ENCODE measurements around the gene SLC10A1. TPM values are rescaled to one million over a fixed set of nuclear protein-coding genes. Genes with fewer than 3 reads are reported as not detected.

SLC10A1 gene
- total and polyA plus RNA-seq, 2 of the 8 experiments (the other 6 are each of a cell fraction or from before 2014, with no cell fraction given): not detected

- peaks cover 2 to 13% (median 8%) of the 10 kb centered on the region in 4 experiments for H3K4me1 ChIP-seq (replicated peaks in 1 of 4; ENCODE audit: control insufficient read depth in 3 of 4, insufficient read depth in 4 of 4, low read length in 3 of 4)
- H4K8ac ChIP-seq (ENCODE audit: extremely low read depth, insufficient read depth, low read length): no peak overlapping the region
- H3K36me3 ChIP-seq (ENCODE audit: control insufficient read depth in 2 of 4, insufficient read depth in 4 of 4, low read length in 3 of 4): no peaks in the 10 kb centered on the region
- no peak overlapping the region for H2BK15ac ChIP-seq (ENCODE audit: low read length)
- no peak overlapping the region for H3K14ac ChIP-seq (ENCODE audit: insufficient read length)
- H3K4me3 ChIP-seq (ENCODE audit: extremely low read depth in 1 of 4, insufficient read depth in 2 of 4, low read depth in 3 of 4, low read length in 4 of 4): no peak overlapping the region
- H4K5ac ChIP-seq (ENCODE audit: insufficient read length, low read depth, low read length): no peak overlapping the region
- H2BK120ac ChIP-seq (replicated peaks; ENCODE audit: low read depth, low read length): no peak overlapping the region
- no peaks in the 10 kb centered on the region for H3K79me2 ChIP-seq (ENCODE audit: control insufficient read depth in 1 of 2, insufficient read depth in 2 of 2, low read length in 2 of 2)
- H3K9ac ChIP-seq (replicated peaks in 1 of 4; ENCODE audit: extremely low read depth in 1 of 4, low read depth in 3 of 4, low read length in 3 of 4): no peak overlapping the region
- H3K23me2 ChIP-seq (ENCODE audit: low read depth, low read length): no peaks in the 10 kb centered on the region
- H4K91ac ChIP-seq (replicated peaks; ENCODE audit: insufficient read length, low read length): no peak overlapping the region
- 78% methylated on average over 2 of the region's 2 CpGs; no CpG with 5 or more reads in 1 of the 2 experiments for WGBS, 2 experiments (ENCODE audit: extremely low coverage in 1 of 2, insufficient coverage in 1 of 2, insufficient read length in 1 of 2, insufficient replicate concordance in 2 of 2, low coverage in 1 of 2, low lambda C conversion rate in 2 of 2, missing lambda C conversion rate in 1 of 2)
- TF ChIP-seq POLR2A (IDR thresholded peaks at IDR 0.05; ENCODE audit: control extremely low read depth in 1 of 2, low read depth in 2 of 2, low read length in 2 of 2) (no peak), SIN3A (conservative IDR thresholded peaks at IDR 0.05 in 1 of 2, IDR thresholded peaks at IDR 0.05 in 1 of 2; ENCODE audit: low read depth in 1 of 2, low read length in 2 of 2) (no peak), PHF8 (conservative IDR thresholded peaks at IDR 0.05; ENCODE audit: low read depth, low read length) (no peak), POLR2AphosphoS5 (IDR thresholded peaks at IDR 0.05; ENCODE audit: low read depth, low read length) (no peak), EP300 (IDR thresholded peaks at IDR 0.05; ENCODE audit: borderline replicate concordance in 1 of 2, low read depth in 2 of 2, low read length in 2 of 2) (no peak), CBX8 (IDR thresholded peaks at IDR 0.05; ENCODE audit: borderline replicate concordance, low read depth, low read length) (no peak), KDM5A (IDR thresholded peaks at IDR 0.05; ENCODE audit: low read length) (no peak), FOSL1 (IDR thresholded peaks at IDR 0.05; ENCODE audit: insufficient read depth, low read depth, low read length) (no peak), RFX5 (IDR thresholded peaks at IDR 0.05; ENCODE audit: borderline replicate concordance, low read depth, low read length) (no peak)
- FAIRE-seq: no peak
- no peaks in the 10 kb centered on the region for H3K9me3 ChIP-seq (ENCODE audit: insufficient read depth in 2 of 2, low read depth in 1 of 2, low read length in 1 of 2)
- no peak overlapping the region for H2BK12ac ChIP-seq (ENCODE audit: low read depth, low read length)
- no peak overlapping the region for H3K4ac ChIP-seq (replicated peaks; ENCODE audit: insufficient read length, low read depth, low read length)
- H3K18ac ChIP-seq (ENCODE audit: extremely low read depth, low read length): no peak overlapping the region
- no peak overlapping the region for H2BK5ac ChIP-seq (ENCODE audit: low read depth, low read length)
- H3K23ac ChIP-seq (ENCODE audit: insufficient read length): no peak overlapping the region
- CTCF ChIA-PET (ENCODE audit: partially characterized antibody): interaction anchor here (0.8 to 1.8 kb wide), 7 partner anchors 9 to 183 kb away, joined by 3 to 8 read pairs (median 3); no protein-coding TSS in a partner anchor
- H3K56ac ChIP-seq (replicated peaks; ENCODE audit: insufficient read length, low read depth, low read length): no peak overlapping the region
- no peak overlapping the region for H2AFZ ChIP-seq (ENCODE audit: low read length)
- no peak overlapping the region for H2AK5ac ChIP-seq (ENCODE audit: low read depth, low read length)
- H3K4me2 ChIP-seq (ENCODE audit: insufficient read depth in 1 of 2, low read depth in 2 of 2, low read length in 2 of 2): no peak overlapping the region
- no peaks in the 10 kb centered on the region for H3K79me1 ChIP-seq (ENCODE audit: low read depth, low read length)
- POLR2A ChIA-PET (ENCODE audit: partially characterized antibody): no interaction called here
- no peaks in the 10 kb centered on the region for H4K20me1 ChIP-seq (replicated peaks in 1 of 2; ENCODE audit: control insufficient read depth in 1 of 2, insufficient read depth in 2 of 2, low read length in 2 of 2)
- H3K27me3 ChIP-seq (replicated peaks in 1 of 4; ENCODE audit: control insufficient read depth in 3 of 4, extremely low read depth in 1 of 4, insufficient read depth in 3 of 4, low read length in 3 of 4): no peaks in the 10 kb centered on the region
- no peak for DNase-seq (ENCODE audit: low read depth in 1 of 2, low spot score in 2 of 2)
- no peak overlapping the region for H3K27ac ChIP-seq (ENCODE audit: low read depth, low read length)
- no peak overlapping the region for H2BK20ac ChIP-seq (ENCODE audit: low read length)
These were observed 48.1 kb upstream of the SLC10A1 start for GRCh38 chr14:69845050-69845581.

Data from H1 (cell line).